Stromal cell of bone marrow (primary cell): Measurements from ENCODE around the gene MAP7.
A peak's percentile ranks its signal among the peaks of the same experiment; 100 is the strongest.
"Not testable (repeated sequence)": the region's sequence is repeated elsewhere in the genome, so short reads cannot be mapped to it uniquely, and the experiment has no call there.

Source experiments
- DNase-seq: peaks from one replicate; pipeline ENCODE4 v3.0.0-alpha.2; 2012; ENCODE audit warnings: low read depth

Gene MAP7

DNA sequence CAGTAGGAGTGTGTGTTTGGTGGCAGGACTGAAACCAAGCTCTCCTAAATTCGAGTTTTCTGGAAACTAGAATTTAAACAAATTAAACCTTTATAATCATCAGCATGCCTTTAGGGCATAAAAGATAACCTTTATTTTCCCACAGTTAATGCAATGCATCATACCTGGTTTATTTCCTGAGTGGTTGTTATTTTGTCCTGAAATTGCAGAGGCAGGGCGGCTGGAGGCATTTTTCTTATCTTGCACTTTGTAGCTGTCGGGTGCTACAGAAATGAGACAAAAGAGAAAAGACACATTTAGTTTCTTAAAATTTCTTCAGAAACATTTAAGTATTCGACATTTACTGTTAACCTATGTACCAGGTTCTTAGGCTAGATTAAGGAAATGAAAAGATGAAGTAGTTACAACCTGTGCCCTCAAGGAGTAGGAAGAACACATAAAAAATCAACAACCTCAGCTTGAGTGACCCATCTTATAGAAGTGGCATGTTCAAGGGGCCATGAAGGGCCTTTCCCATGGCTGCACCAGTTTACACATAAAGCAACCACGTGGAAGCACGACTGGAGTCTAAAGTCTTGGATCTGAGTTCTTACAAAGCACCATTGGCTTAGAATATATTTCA, 128.6 kb downstream of the MAP7 start:
- no peak for DNase-seq

GRCh38 chr6:136420853-136421252, 129.4 kb downstream of the MAP7 start:
- no peak for DNase-seq

- no peak for DNase-seq
Measured at GRCh38 chr6:136415351-136416007, 134.7 kb downstream of the MAP7 start.

DNA sequence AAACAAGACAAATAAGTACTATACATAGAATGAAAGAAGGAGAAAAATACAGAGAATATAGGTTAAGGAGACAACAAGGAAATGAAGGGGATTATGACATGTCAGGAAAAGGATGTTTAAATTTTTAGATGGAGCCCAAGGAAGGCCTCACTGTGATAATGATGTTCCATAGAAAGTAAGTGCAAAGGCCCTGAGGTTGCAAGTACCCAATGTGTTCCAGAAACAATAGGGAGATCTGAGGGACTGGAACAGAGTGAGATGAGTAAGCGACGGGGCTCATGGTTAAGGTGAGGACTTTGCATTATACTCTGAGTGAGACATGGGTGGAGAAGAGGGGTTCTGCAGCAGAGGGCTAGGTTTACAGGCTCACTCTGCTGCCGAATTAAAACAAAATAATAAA, 137.8 kb downstream of the MAP7 start:
- no peak for DNase-seq

- no peak for DNase-seq
Measured at GRCh38 chr6:136411453-136412354, 138.5 kb downstream of the MAP7 start.

- DNase-seq: no peak
Measured at GRCh38 chr6:136411025-136411325, 139.2 kb downstream of the MAP7 start.

- DNase-seq: no peak
Measured at GRCh38 chr6:136410201-136411024, 139.8 kb downstream of the MAP7 start.

GRCh38 chr6:136409597-136409996, 140.6 kb downstream of the MAP7 start:
- DNase-seq: no peak

GRCh38 chr6:136408204-136408603, 142.0 kb downstream of the MAP7 start:
- peak; percentile 51 for DNase-seq

DNA sequence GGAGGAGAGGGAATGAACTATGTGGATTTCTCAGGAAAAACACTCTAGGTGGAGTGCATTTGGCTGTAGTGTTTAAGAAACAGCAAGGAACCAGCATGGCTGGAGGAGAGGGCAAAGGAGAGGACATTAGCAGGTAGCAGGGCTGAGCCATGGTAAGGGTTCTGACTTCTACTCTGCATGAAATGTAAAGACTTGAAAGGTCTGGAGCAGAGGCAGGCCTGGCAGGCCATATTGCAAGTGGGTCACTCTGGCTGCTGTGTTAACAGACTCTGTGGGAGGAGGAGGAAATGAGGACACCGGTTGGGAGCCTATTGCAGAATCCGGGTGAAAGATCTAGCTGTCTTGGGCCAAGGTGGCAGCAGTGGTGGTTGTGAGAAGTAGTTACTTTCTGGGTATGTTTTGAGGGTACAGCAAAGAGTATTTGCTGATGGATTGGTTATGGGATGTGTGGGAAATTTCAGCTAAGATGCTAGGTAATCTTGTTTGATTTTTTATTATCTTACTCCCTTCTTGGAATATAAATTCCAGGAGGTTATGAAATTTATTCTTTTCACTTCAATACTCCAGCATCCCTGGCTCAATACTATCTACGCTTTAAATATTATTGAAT, 144.7 kb downstream of the MAP7 start:
- no peak for DNase-seq

GRCh38 chr6:136404627-136405419, 145.4 kb downstream of the MAP7 start:
- no peak for DNase-seq

GRCh38 chr6:136404007-136404406, 146.2 kb downstream of the MAP7 start:
- no peak for DNase-seq

- peak; percentile 88 for DNase-seq
Measured at GRCh38 chr6:136403110-136403980, 146.9 kb downstream of the MAP7 start.

- DNase-seq: peak; percentile 17
Measured at GRCh38 chr6:136401749-136402148, 148.5 kb downstream of the MAP7 start.

- DNase-seq: not testable (repeated sequence)
Measured at GRCh38 chr6:136401236-136401635, 149.0 kb downstream of the MAP7 start.

DNA sequence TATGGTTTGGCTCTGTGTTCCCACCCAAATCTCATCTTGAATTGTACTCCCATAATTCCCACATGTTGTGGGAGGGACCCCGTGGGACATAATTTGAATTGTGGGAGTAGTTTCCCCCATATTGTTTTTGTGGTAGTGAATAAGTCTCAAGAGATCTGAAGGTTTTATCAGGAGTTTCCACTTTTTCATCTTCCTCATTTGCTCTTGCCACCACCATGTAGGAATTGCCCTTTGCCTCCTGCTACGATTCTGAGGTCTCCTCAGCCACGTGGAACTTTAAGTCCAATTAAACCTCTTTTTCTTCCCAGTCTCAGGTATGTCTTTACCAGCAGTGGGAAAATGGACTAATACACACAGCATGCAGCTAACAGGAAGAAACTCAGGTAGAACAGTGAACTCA, 151.8 kb downstream of the MAP7 start:
- DNase-seq: no peak

DNA sequence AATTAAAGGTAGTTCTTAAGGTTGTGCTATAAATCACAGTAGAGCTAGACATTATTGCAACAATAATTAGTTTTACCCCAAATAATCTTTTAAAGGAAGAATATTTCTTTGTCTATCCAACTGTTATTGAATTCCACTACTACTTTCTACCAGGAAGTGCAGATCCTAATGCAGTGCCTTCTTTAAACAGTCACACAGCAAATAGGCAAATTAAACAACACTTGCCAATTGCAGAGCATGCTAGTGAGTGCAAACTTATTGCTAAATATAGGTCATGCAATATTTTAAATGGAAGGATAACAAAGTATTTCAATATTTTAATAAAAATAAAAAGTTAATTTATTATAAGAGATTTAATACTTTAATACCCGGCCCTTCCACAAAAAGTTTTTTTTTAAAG, 153.3 kb downstream of the MAP7 start:
- DNase-seq: no peak

- DNase-seq: not testable (repeated sequence)
Measured at GRCh38 chr6:136390959-136391358, 159.3 kb downstream of the MAP7 start.

DNA sequence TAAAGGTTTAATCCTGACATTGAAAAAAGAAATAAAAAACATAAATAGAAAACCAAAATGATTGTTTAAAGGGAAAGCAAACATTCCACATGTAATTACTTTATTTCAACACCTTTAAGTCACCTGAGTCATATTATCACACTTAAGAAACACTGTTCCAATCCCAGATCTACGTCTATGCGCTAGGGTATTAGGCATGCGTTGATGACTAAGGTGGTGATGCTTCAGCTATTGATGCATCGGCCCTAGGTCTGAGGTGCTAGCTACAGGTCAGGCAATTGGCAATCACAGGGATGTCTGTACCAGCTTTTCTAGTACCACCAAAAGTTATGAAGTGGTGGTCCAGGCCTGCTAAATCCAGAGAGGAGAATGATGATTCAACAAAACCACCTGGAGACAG, 162.9 kb downstream of the MAP7 start:
- DNase-seq: no peak
